Activated CD8-positive, alpha-beta T cell treated with anti-CD3 and anti-CD28 coated beads for 36 hours (primary cell): Measurements from ENCODE around the gene ALDH1L2. TPM values are rescaled to one million over a fixed set of nuclear protein-coding genes. Genes with fewer than 3 reads are reported as not detected.

Experiments used
- ATAC-seq: fragments of 200-7000 bp; cut with Tn5 transposase; one replicate; pipeline ENCODE4 v1.10.0; 2021; ENCODE audit warnings: mild to moderate bottlenecking, moderate library complexity
- CTCF ChIA-PET: fragments of 350-600 bp; sonication (Branson Sonifier 250); formaldehyde crosslinking; loops from one replicate; lab custom pipeline; 2021; ENCODE audit warnings: antibody characterized with exemption; lab: Charles Lee
- POLR2A ChIA-PET: fragments of 350-600 bp; sonication (Branson Sonifier 250); formaldehyde crosslinking; loops from one replicate; lab custom pipeline; 2021; ENCODE audit warnings: antibody characterized with exemption; lab: Charles Lee
- DNase-seq: peaks from one replicate; pipeline ENCODE4 v3.0.0-alpha.2; 2020
- H3K27ac Mint-ChIP-seq: one replicate; pipeline ENCODE4 v1.8.0; 2021; ENCODE audit warnings: mild to moderate bottlenecking, mixed read lengths
- H3K27me3 Mint-ChIP-seq: one replicate; pipeline ENCODE4 v1.8.0; 2021; ENCODE audit warnings: mixed read lengths
- H3K36me3 Mint-ChIP-seq: one replicate; pipeline ENCODE4 v1.8.0; 2021; ENCODE audit warnings: low read depth, mixed read lengths
- H3K4me1 Mint-ChIP-seq: one replicate; pipeline ENCODE4 v1.8.0; 2021; ENCODE audit warnings: low read depth, mixed read lengths
- H3K4me3 Mint-ChIP-seq: one replicate; pipeline ENCODE4 v1.8.0; 2021; ENCODE audit warnings: mild to moderate bottlenecking, moderate library complexity, mixed read lengths
- H3K9me3 Mint-ChIP-seq: one replicate; pipeline ENCODE4 v1.8.0; 2021; ENCODE audit warnings: mixed read lengths
- intact Hi-C: fragments of 100-400 bp; cut with micrococcal nuclease; formaldehyde crosslinking; loops from one replicate; pipeline ENCODE4 v1.10.0; 2022
- total RNA-seq, 2 experiments: library from RNA; stranded (reverse); gene quantifications; one replicate each; pipeline ENCODE4 v1.2.3, GENCODE V29; 2021
- TF ChIP-seq, protein P1 (sequence below): fragments of 200-600 bp; IDR thresholded peaks from one replicate; pipeline ENCODE4 v1.8.0; 2022; ENCODE audit warnings: antibody characterized with exemption, mild to moderate bottlenecking

Gene ALDH1L2
- total RNA-seq, 2 experiments from 2014 or later = 5.7 to 7.8 TPM

DNA sequence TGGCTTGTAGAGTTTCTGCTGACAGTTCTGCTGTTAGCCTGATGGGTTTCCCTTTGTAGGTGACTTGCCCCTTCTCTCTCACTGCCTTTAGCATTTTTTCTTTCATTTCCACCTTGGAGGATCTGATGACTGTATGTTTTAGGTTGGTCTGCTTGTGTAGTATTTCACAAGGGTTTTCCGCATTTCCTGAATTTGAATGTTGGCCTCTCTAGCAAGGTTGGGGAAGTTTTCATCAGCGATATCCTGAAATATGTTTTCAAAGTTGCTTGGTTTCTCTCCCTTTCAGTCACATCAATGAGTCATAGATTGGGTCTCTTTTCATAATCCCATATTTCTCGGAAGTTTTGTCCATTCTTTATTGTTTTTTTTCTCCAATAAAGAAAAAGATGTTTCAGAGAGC lies 86.7 kb downstream of the ALDH1L2 start:
- TF ChIP-seq, protein P1, sequence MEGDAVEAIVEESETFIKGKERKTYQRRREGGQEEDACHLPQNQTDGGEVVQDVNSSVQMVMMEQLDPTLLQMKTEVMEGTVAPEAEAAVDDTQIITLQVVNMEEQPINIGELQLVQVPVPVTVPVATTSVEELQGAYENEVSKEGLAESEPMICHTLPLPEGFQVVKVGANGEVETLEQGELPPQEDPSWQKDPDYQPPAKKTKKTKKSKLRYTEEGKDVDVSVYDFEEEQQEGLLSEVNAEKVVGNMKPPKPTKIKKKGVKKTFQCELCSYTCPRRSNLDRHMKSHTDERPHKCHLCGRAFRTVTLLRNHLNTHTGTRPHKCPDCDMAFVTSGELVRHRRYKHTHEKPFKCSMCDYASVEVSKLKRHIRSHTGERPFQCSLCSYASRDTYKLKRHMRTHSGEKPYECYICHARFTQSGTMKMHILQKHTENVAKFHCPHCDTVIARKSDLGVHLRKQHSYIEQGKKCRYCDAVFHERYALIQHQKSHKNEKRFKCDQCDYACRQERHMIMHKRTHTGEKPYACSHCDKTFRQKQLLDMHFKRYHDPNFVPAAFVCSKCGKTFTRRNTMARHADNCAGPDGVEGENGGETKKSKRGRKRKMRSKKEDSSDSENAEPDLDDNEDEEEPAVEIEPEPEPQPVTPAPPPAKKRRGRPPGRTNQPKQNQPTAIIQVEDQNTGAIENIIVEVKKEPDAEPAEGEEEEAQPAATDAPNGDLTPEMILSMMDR = no peak
- peak overlapping the region; percentile 2 for H3K27ac Mint-ChIP-seq
- POLR2A ChIA-PET = no interaction called here
- no peak overlapping the region for H3K4me3 Mint-ChIP-seq
- ATAC-seq (no peak), DNase-seq (no peak)
- H3K27me3 Mint-ChIP-seq = no peaks in the 10 kb centered on the region
- H3K4me1 Mint-ChIP-seq = peaks cover 26% of the 10 kb centered on the region
- intact Hi-C loops = no loop called here
- CTCF ChIA-PET = interaction anchor here (1.8 kb wide), 1 partner anchor 10 kb away, joined by 3 read pairs; no protein-coding TSS in a partner anchor
- H3K9me3 Mint-ChIP-seq = peaks cover 2% of the 10 kb centered on the region
- peaks cover 90% of the 10 kb centered on the region for H3K36me3 Mint-ChIP-seq

DNA sequence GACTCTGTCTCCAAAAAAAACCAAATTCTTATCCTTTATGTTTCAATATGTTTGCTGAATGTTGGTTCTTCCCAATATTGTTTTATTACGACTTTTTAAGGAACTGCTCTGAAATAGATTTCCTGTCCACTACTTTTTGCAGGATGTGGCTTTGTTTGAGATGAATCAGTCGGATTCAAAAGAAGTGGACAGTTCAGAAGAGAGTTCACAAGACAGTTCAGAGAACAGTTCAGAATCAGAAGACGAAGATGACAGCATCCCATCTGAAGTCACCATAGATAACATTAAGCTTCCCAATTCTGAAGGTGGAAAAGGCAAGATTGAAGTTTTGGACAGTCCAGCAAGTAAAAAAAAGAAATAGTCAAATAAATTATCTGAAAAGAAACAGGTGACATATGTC lies 89.9 kb downstream of the ALDH1L2 start:
- POLR2A ChIA-PET = interaction anchor here (0.6 kb wide), 1 partner anchor 14 kb away, joined by 3 read pairs; no protein-coding TSS in a partner anchor
- no peak for ATAC-seq

DNA sequence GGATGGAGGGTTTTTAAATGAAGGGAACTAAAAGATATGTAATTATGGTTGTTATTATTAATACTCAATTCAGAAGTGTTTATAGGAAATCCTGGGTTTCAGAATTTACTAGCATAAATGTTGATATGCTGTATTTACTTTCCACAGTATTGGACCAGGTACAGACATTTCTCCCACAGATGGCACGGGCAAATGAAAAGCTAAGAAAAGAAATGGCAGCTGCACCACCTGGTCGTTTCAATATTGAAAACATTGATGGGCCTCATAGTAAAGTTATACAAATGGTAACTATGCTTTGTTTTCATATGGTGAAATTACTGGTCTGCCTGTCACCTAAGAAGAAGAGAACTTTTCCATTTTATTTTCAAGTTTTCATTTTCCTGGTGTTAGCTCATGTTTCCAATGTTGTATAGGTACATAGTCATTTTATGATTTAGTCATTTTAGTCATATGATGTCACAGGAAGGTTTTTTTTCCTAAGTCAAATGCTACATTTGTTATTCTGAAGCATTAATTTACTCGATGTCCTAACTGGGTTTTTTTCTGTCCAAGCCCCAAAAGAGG lies 92.6 kb downstream of the ALDH1L2 start:
- ATAC-seq (no peak), DNase-seq (no peak)
- TF ChIP-seq, protein P1 = no peak
- ChIA-PET CTCF (interaction anchor here (0.8 kb wide), 1 partner anchor 33 kb away, joined by 3 read pairs; no protein-coding TSS in a partner anchor), POLR2A (no interaction called here)
- Mint-ChIP-seq H3K4me1 (peaks cover 46% of the 10 kb centered on the region), H3K4me3 (no peak overlapping the region), H3K9me3 (no peaks in the 10 kb centered on the region), H3K36me3 (peaks cover 83% of the 10 kb centered on the region), H3K27me3 (no peaks in the 10 kb centered on the region), H3K27ac (no peak overlapping the region)
- intact Hi-C loops = no loop called here

More for the DNA sequence above, 89.9 kb downstream of the ALDH1L2 start:
- Mint-ChIP-seq H3K4me3 (no peak overlapping the region), H3K27ac (no peak overlapping the region), H3K9me3 (no peaks in the 10 kb centered on the region), H3K27me3 (no peaks in the 10 kb centered on the region), H3K4me1 (peaks cover 39% of the 10 kb centered on the region), H3K36me3 (peaks cover 91% of the 10 kb centered on the region)
- CTCF ChIA-PET = no interaction called here
- DNase-seq = no peak
- intact Hi-C loops = no loop called here
- TF ChIP-seq, protein P1 = no peak

DNA sequence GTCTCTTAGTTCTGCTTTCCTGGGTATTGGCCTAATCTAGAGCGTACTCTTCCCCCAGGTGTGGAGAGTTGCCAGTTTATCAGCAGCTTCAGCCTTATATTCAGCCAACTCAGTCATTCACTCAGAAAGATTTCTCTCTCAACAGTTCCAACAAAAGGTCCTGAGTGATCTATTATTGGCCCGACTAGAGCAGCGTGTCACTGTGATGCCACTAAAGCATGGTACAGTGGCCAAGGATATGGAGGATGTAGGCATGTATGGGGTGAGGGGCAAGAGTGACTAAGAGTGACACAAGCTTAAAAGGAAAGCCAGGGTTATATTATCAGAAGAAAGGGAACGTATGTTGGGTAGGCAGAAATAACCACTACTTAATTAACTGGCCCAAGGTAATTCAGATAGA lies 93.3 kb downstream of the ALDH1L2 start:
- Mint-ChIP-seq H3K4me3 (no peak overlapping the region), H3K36me3 (peaks cover 79% of the 10 kb centered on the region), H3K27me3 (no peaks in the 10 kb centered on the region), H3K9me3 (no peaks in the 10 kb centered on the region), H3K27ac (no peak overlapping the region), H3K4me1 (peaks cover 47% of the 10 kb centered on the region)
- POLR2A ChIA-PET = no interaction called here
- TF ChIP-seq, protein P1 = no peak
- DNase-seq = no peak
- no peak for ATAC-seq
- intact Hi-C loops = no loop called here
- CTCF ChIA-PET = no interaction called here
